ENCODE results near the gene SETD3. TPM values are rescaled to one million over a fixed set of nuclear protein-coding genes. Genes with fewer than 3 reads are reported as not detected.
"Not testable (repeated sequence)": the region's sequence is repeated elsewhere in the genome, so short reads cannot be mapped to it uniquely, and the experiment has no call there.

Gene SETD3
- total RNA-seq, 4 donors from 2014 or later: 127 to 184 (median 162) TPM

- Histone ChIP-seq H3K4me3 (no peak overlapping the region), H3K36me3 (no peaks in the 10 kb centered on the region), H3K4me1 (no peaks in the 10 kb centered on the region), H3K27ac (no peak overlapping the region), H3K27me3 (peaks cover 9% of the 10 kb centered on the region), H3K9me3 (no peaks in the 10 kb centered on the region)
- no peak for ATAC-seq
- WGBS, 2 donors (ENCODE audit: low coverage in 1 of 2): 53 to 65% methylated on average over 2 to 4 of the region's 12 CpGs
- TF ChIP-seq POLR2A (IDR thresholded peaks at IDR 0.05) (no peak), EP300 (IDR thresholded peaks at IDR 0.05) (no peak)
These were observed 129.9 kb downstream of the SETD3 start for GRCh38 chr14:99350751-99351150.

GRCh38 chr14:99349721-99350495 is 130.8 kb downstream of the SETD3 start:
- no peak overlapping the region for H3K27ac ChIP-seq
- TF ChIP-seq POLR2A (IDR thresholded peaks at IDR 0.05) (no peak), POLR2AphosphoS5 (IDR thresholded peaks at IDR 0.05) (no peak), CTCF (IDR thresholded peaks at IDR 0.05) (no peak)
- no peak overlapping the region for H3K4me3 ChIP-seq
- WGBS, 2 donors (ENCODE audit: low coverage in 1 of 2): 80% methylated on average over 2 of the region's 13 CpGs; no CpG with 5 or more reads in 1 of the 2 donors
- no peaks in the 10 kb centered on the region for H3K4me1 ChIP-seq
- H3K9me3 ChIP-seq: no peaks in the 10 kb centered on the region
- ATAC-seq: no peak
- H3K27me3 ChIP-seq: peaks cover 17% of the 10 kb centered on the region
- H3K36me3 ChIP-seq: no peaks in the 10 kb centered on the region

GRCh38 chr14:99348816-99349614 is 131.6 kb downstream of the SETD3 start:
- Histone ChIP-seq H3K4me3 (no peak overlapping the region), H3K4me1 (no peaks in the 10 kb centered on the region), H3K27ac (no peak overlapping the region), H3K9me3 (no peaks in the 10 kb centered on the region), H3K27me3 (peaks cover 17% of the 10 kb centered on the region), H3K36me3 (no peaks in the 10 kb centered on the region)
- TF ChIP-seq POLR2AphosphoS5 (IDR thresholded peaks at IDR 0.05) (no peak), EP300 (IDR thresholded peaks at IDR 0.05) (no peak), POLR2A (IDR thresholded peaks at IDR 0.05) (no peak), CTCF (IDR thresholded peaks at IDR 0.05) (no peak)
- no peak for ATAC-seq
- 70 to 100% methylated on average over 2 of the region's 18 CpGs for WGBS, 2 donors (ENCODE audit: low coverage in 1 of 2)

- ATAC-seq, H3K27ac ChIP-seq, H3K4me1 ChIP-seq, H3K9me3 ChIP-seq, H3K4me3 ChIP-seq, H3K36me3 ChIP-seq: not testable (repeated sequence)
- H3K27me3 ChIP-seq: peaks cover 17% of the 10 kb centered on the region
- WGBS, 2 donors (ENCODE audit: low coverage in 1 of 2): 85 to 100% methylated on average over 2 to 28 of the region's 31 CpGs
These were observed 132.4 kb downstream of the SETD3 start for GRCh38 chr14:99348231-99348630.

Small RNA genes lying within 50 kb of the gene (small RNA-seq; reads per million reads assigned to genes)
- gene RNU6-91P: 0 reads per million in 4 donors

Other genes with a start within 250 kb of the SETD3 start
- 1 to 10 TPM in 1 of 4 donors, under 1 TPM in 3; under 0.01 to 1.1 (median 0.39) TPM for gene BCL11B, start 208.7 kb downstream of the SETD3 start, total RNA-seq
- 10 to 100 TPM; 17.1 to 26.8 (median 20.7) TPM for gene CCNK, start 550 bp upstream of the SETD3 start, total RNA-seq
- 10 to 100 TPM; 14.0 to 58.2 (median 25.0) TPM for gene CCDC85C, start 123.3 kb upstream of the SETD3 start, total RNA-seq
- 1 to 10 TPM; 2.7 to 9.6 (median 3.7) TPM for gene HHIPL1, start 164.3 kb upstream of the SETD3 start, total RNA-seq
- 1 to 10 TPM in 1 of 4 donors, under 1 TPM in 2, not detected in 1; 0.78 to 1.4 (median 0.94) TPM for gene CYP46A1, start 203.4 kb upstream of the SETD3 start, total RNA-seq

All from gastroesophageal sphincter (tissue), 4 donors.